Cerebellar cortex (tissue), 1 donor: ENCODE results near the gene NDST4.

Experiments
- DNase-seq: peaks from one replicate; pipeline ENCODE4 v3.0.0-alpha.2; 2015; ENCODE audit warnings: low spot score

The NDST4 gene

GRCh38 chr4:114791976-114792375 lies 321.4 kb downstream of the NDST4 start:
- DNase-seq: no peak

- no peak for DNase-seq
Observed at GRCh38 chr4:114785570-114785969, 327.9 kb downstream of the NDST4 start.

- no peak for DNase-seq
Observed at GRCh38 chr4:114783215-114783595, 330.2 kb downstream of the NDST4 start.

DNA sequence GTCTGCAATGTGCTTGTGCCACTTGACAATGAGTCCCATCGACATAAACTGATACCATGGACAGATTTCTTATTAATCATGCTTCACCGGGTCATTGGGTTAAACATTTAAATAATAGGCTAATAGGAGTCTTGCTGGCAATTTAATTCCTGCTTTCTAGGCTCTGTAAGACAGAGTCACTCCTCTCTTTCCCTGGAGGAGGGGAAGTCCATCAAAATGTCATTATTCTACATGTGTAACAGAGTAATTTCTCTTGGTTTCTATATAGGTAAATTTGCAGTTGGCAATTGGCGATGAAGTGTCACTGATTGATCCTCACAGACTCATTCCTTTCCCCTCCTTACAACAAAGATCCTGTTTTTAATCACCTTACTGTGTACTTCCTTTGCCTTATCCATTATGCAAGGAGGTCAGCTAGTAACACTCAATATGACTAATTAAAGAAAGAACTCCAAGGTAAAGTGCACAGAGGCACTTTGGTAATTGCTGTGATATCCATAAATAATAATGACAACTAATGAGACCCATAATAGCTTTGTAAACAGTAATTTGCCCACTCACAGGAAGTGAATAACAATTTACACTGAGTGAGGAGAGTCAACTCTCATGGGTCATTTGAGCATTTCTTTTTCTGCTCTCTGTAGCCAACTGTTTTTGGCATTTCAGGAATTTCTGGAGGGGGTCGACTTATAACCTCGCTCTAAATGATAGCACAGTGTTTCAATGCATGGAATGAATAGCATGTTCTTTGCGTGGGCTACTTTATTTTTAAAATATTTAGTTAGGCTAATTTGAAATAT lies 330.8 kb downstream of the NDST4 start:
- DNase-seq: no peak

DNA sequence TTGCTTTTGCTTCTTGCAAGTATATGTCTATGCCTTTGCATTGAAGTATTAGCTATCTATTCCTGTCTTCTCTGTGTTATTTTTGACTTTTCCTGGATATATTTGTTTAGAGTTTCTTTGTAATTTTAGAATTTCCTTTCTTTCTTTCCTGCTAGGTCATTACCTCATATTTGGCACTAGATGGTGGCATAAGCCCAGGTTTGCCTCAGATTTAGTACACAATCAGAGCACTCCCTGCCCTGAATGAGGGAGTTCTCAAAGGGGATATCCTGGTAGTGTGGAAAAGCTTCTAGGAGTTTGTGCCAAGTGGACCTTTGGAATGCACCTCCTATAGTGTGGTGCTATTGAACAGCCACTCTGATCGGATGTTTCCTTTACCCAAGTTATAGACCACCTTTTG lies 333.2 kb downstream of the NDST4 start:
- DNase-seq: peak; percentile 30
